ENCODE results near the gene CACNA2D1.

CACNA2D1 gene

GRCh38 chr7:82152858-82153257 lies 290.7 kb downstream of the CACNA2D1 start:
- TF ChIP-seq TAF1 (IDR thresholded peaks at IDR 0.05; ENCODE audit: borderline replicate concordance, insufficient read depth, low read length), result no peak

- TF ChIP-seq SIN3A (IDR thresholded peaks at IDR 0.05; ENCODE audit: borderline replicate concordance, insufficient read depth, low read length) (no peak), FOXP2 (optimal IDR thresholded peaks at IDR 0.05; ENCODE audit: borderline replicate concordance, extremely low read depth, extremely low read length, insufficient read depth) (no peak), POLR2AphosphoS5 (IDR thresholded peaks at IDR 0.05; ENCODE audit: low read depth, low read length) (no peak), TAF1 (IDR thresholded peaks at IDR 0.05; ENCODE audit: borderline replicate concordance, insufficient read depth, low read length) (no peak)
- TF ChIP-seq, protein P1, sequence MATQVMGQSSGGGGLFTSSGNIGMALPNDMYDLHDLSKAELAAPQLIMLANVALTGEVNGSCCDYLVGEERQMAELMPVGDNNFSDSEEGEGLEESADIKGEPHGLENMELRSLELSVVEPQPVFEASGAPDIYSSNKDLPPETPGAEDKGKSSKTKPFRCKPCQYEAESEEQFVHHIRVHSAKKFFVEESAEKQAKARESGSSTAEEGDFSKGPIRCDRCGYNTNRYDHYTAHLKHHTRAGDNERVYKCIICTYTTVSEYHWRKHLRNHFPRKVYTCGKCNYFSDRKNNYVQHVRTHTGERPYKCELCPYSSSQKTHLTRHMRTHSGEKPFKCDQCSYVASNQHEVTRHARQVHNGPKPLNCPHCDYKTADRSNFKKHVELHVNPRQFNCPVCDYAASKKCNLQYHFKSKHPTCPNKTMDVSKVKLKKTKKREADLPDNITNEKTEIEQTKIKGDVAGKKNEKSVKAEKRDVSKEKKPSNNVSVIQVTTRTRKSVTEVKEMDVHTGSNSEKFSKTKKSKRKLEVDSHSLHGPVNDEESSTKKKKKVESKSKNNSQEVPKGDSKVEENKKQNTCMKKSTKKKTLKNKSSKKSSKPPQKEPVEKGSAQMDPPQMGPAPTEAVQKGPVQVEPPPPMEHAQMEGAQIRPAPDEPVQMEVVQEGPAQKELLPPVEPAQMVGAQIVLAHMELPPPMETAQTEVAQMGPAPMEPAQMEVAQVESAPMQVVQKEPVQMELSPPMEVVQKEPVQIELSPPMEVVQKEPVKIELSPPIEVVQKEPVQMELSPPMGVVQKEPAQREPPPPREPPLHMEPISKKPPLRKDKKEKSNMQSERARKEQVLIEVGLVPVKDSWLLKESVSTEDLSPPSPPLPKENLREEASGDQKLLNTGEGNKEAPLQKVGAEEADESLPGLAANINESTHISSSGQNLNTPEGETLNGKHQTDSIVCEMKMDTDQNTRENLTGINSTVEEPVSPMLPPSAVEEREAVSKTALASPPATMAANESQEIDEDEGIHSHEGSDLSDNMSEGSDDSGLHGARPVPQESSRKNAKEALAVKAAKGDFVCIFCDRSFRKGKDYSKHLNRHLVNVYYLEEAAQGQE (IDR thresholded peaks at IDR 0.05; ENCODE audit: insufficient read depth in 1 of 2, low read depth in 2 of 2, low read length in 2 of 2), result no peak
These were observed 297.1 kb downstream of the CACNA2D1 start for GRCh38 chr7:82146491-82146890.

GRCh38 chr7:82142263-82142864 lies 301.2 kb downstream of the CACNA2D1 start:
- TF ChIP-seq TAF1 (IDR thresholded peaks at IDR 0.05; ENCODE audit: borderline replicate concordance, insufficient read depth, low read length), result no peak
- no peak for TF ChIP-seq FOXP2 (optimal IDR thresholded peaks at IDR 0.05; ENCODE audit: borderline replicate concordance, extremely low read depth, extremely low read length, insufficient read depth)
- TF ChIP-seq, protein P1 (IDR thresholded peaks at IDR 0.05; ENCODE audit: insufficient read depth in 1 of 2, low read depth in 2 of 2, low read length in 2 of 2), result no peak

- TF ChIP-seq POLR2AphosphoS5 (IDR thresholded peaks at IDR 0.05; ENCODE audit: low read depth, low read length) (no peak), SIN3A (IDR thresholded peaks at IDR 0.05; ENCODE audit: borderline replicate concordance, insufficient read depth, low read length) (no peak), FOXP2 (optimal IDR thresholded peaks at IDR 0.05; ENCODE audit: borderline replicate concordance, extremely low read depth, extremely low read length, insufficient read depth) (no peak), TAF1 (IDR thresholded peaks at IDR 0.05; ENCODE audit: borderline replicate concordance, insufficient read depth, low read length) (no peak)
- TF ChIP-seq, protein P1 (IDR thresholded peaks at IDR 0.05; ENCODE audit: insufficient read depth in 1 of 2, low read depth in 2 of 2, low read length in 2 of 2), result no peak
These were observed 302.1 kb downstream of the CACNA2D1 start for GRCh38 chr7:82141427-82141826.

- TF ChIP-seq FOXP2 (optimal IDR thresholded peaks at IDR 0.05; ENCODE audit: borderline replicate concordance, extremely low read depth, extremely low read length, insufficient read depth), result no peak
- no peak for TF ChIP-seq TAF1 (IDR thresholded peaks at IDR 0.05; ENCODE audit: borderline replicate concordance, insufficient read depth, low read length)
- TF ChIP-seq POLR2AphosphoS5 (IDR thresholded peaks at IDR 0.05; ENCODE audit: low read depth, low read length), result no peak
- TF ChIP-seq SIN3A (IDR thresholded peaks at IDR 0.05; ENCODE audit: borderline replicate concordance, insufficient read depth, low read length), result no peak
- TF ChIP-seq, protein P1 (IDR thresholded peaks at IDR 0.05; ENCODE audit: insufficient read depth in 1 of 2, low read depth in 2 of 2, low read length in 2 of 2), result no peak
These were observed 312.4 kb downstream of the CACNA2D1 start for GRCh38 chr7:82131215-82131614.
